WTC11 (cell line): Measurements from ENCODE around the gene PRSS8. TPM values are rescaled to one million over a fixed set of nuclear protein-coding genes. Genes with fewer than 3 reads are reported as not detected.
A peak's percentile ranks its signal among the peaks of the same experiment; 100 is the strongest.

Source experiments
- ATAC-seq: fragments of 200-7000 bp; cut with Tn5 transposase; 2 replicates; pipeline ENCODE4 v1.10.0; 2021; ENCODE audit warnings: mild to moderate bottlenecking, moderate library complexity
- CTCF ChIA-PET: fragments of 300-600 bp; sonication (Branson Sonifier 250); formaldehyde crosslinking; loops from one replicate; lab custom pipeline; 2021; ENCODE audit warnings: antibody characterized with exemption; lab: Charles Lee
- POLR2A ChIA-PET: fragments of 350-600 bp; sonication (Branson Sonifier 250); formaldehyde crosslinking; loops from one replicate; lab custom pipeline; 2021; ENCODE audit warnings: antibody characterized with exemption; lab: Charles Lee
- DNase-seq: peaks from one replicate; pipeline ENCODE4 v3.0.0; 2021; ENCODE audit warnings: low spot score
- H3K27ac Mint-ChIP-seq: 2 replicates; pipeline ENCODE4 v1.8.0; 2021; ENCODE audit warnings: mixed read lengths
- H3K27me3 Mint-ChIP-seq: 2 replicates; pipeline ENCODE4 v1.8.0; 2021; ENCODE audit warnings: low read depth, mild to moderate bottlenecking, moderate library complexity, mixed read lengths
- H3K36me3 Mint-ChIP-seq: 2 replicates; pipeline ENCODE4 v1.8.0; 2021; ENCODE audit warnings: mixed read lengths
- H3K4me1 Mint-ChIP-seq: 2 replicates; pipeline ENCODE4 v1.8.0; 2022; ENCODE audit warnings: mixed read lengths
- H3K4me3 Mint-ChIP-seq: 2 replicates; pipeline ENCODE4 v1.8.0; 2021; ENCODE audit warnings: mild to moderate bottlenecking, moderate library complexity, mixed read lengths
- H3K9me3 Mint-ChIP-seq: 2 replicates; pipeline ENCODE4 v1.8.0; 2021; ENCODE audit warnings: mixed read lengths
- CBFB ChIP-seq: sonication (generic); formaldehyde crosslinking; IDR thresholded peaks from 2 replicates; pipeline ENCODE4 v1.8.1; 2022; ENCODE audit warnings: mild to moderate bottlenecking, low read depth, missing genetic modification reagents
- CREM ChIP-seq: sonication (generic); formaldehyde crosslinking; IDR thresholded peaks from 2 replicates; pipeline ENCODE4 v1.8.1; 2022; ENCODE audit warnings: mild to moderate bottlenecking, missing genetic modification reagents, moderate library complexity
- FOXP1 ChIP-seq: sonication (generic); formaldehyde crosslinking; IDR thresholded peaks from 2 replicates; pipeline ENCODE4 v1.8.0; 2022; ENCODE audit warnings: missing genetic modification reagents, mild to moderate bottlenecking, moderate library complexity, borderline replicate concordance
- JUN ChIP-seq: sonication (generic); formaldehyde crosslinking; IDR thresholded peaks from 2 replicates; pipeline ENCODE4 v1.8.0; 2023; ENCODE audit warnings: mild to moderate bottlenecking, missing genetic modification reagents
- MXD4 ChIP-seq: fragments of 250-450 bp; sonication (Bioruptor Pico); IDR thresholded peaks from 2 replicates; pipeline ENCODE4 v1.8.0; 2021; ENCODE audit warnings: mild to moderate bottlenecking, moderate library complexity, borderline replicate concordance
- MYBL2 ChIP-seq: sonication (generic); formaldehyde crosslinking; IDR thresholded peaks from 2 replicates; pipeline ENCODE4 v1.8.1; 2023; ENCODE audit warnings: mild to moderate bottlenecking, moderate library complexity, missing genetic modification reagents
- NR1H2 ChIP-seq: sonication (generic); formaldehyde crosslinking; IDR thresholded peaks from 2 replicates; pipeline ENCODE4 v1.9.0; 2021; ENCODE audit warnings: mild to moderate bottlenecking, moderate library complexity, missing genetic modification reagents
- PRDM15 ChIP-seq: sonication (generic); formaldehyde crosslinking; IDR thresholded peaks from 2 replicates; pipeline ENCODE4 v1.8.0; 2022; ENCODE audit warnings: missing genetic modification reagents
- PRRX2 ChIP-seq: fragments of 250-450 bp; sonication (Bioruptor Pico); IDR thresholded peaks from 2 replicates; pipeline ENCODE4 v1.8.0; 2021; ENCODE audit warnings: mild to moderate bottlenecking
- RELA ChIP-seq: sonication (generic); formaldehyde crosslinking; IDR thresholded peaks from 2 replicates; pipeline ENCODE4 v1.8.1; 2022; ENCODE audit warnings: missing genetic modification reagents, mild to moderate bottlenecking, borderline replicate concordance
- SOX15 ChIP-seq: fragments of 250-450 bp; sonication (Bioruptor Pico); IDR thresholded peaks from 2 replicates; pipeline ENCODE4 v1.9.0; 2021; ENCODE audit warnings: mild to moderate bottlenecking
- USF2 ChIP-seq: sonication (generic); formaldehyde crosslinking; IDR thresholded peaks from 2 replicates; pipeline ENCODE4 v1.8.1; 2023; ENCODE audit warnings: mild to moderate bottlenecking, missing genetic modification reagents, moderate library complexity
- ZNF138 ChIP-seq: sonication (generic); formaldehyde crosslinking; conservative IDR thresholded peaks from 2 replicates; pipeline ENCODE4 v1.8.1; 2022; ENCODE audit warnings: mild to moderate bottlenecking, moderate library complexity, missing genetic modification reagents
- ZNF317 ChIP-seq: sonication (generic); formaldehyde crosslinking; IDR thresholded peaks from 2 replicates; pipeline ENCODE4 v1.8.1; 2023; ENCODE audit warnings: low read depth, mild to moderate bottlenecking, moderate library complexity, missing genetic modification reagents, borderline replicate concordance
- ZNF416 ChIP-seq: fragments of 250-450 bp; sonication (Bioruptor Pico); IDR thresholded peaks from 2 replicates; pipeline ENCODE4 v1.9.0; 2021; ENCODE audit warnings: mild to moderate bottlenecking, inconsistent platforms
- ZNF532 ChIP-seq: fragments of 250-450 bp; sonication (Bioruptor Pico); IDR thresholded peaks from 2 replicates; pipeline ENCODE4 v1.9.0; 2021; ENCODE audit warnings: mild to moderate bottlenecking, borderline replicate concordance
- total RNA-seq: library from RNA; stranded (reverse); gene quantifications from 3 replicates; pipeline ENCODE4 v1.2.3, GENCODE V29; 2021

PRSS8 gene
- total RNA-seq, 1 experiment from 2014 or later, result 78.8 TPM

- DNase-seq (no peak), ATAC-seq (no peak)
- POLR2A ChIA-PET, result interaction anchor here (0.9 to 2.2 kb wide), 7 partner anchors 8 to 56 kb away, joined by 3 to 20 read pairs (median 6); partner anchors contain the start of genes FUS, KAT8, ZNF646 and ZNF668
- Mint-ChIP-seq H3K36me3 (peaks cover 31% of the 10 kb centered on the region), H3K4me1 (peaks cover 45% of the 10 kb centered on the region), H3K27ac (peak overlapping the region; percentile 97), H3K4me3 (no peak overlapping the region), H3K9me3 (no peaks in the 10 kb centered on the region), H3K27me3 (no peaks in the 10 kb centered on the region)
- TF ChIP-seq SOX15, result no peak
- CTCF ChIA-PET, result interaction anchor here (0.5 to 3.3 kb wide), 7 partner anchors 9 to 328 kb away, joined by 3 to 25 read pairs (median 4); partner anchors contain the start of genes HSD3B7 and KAT8
These were observed 5.1 kb downstream of the PRSS8 start for GRCh38 chr16:31130336-31130891.

GRCh38 chr16:31129568-31130335 is 5.8 kb downstream of the PRSS8 start:
- Mint-ChIP-seq H3K36me3 (peaks cover 31% of the 10 kb centered on the region), H3K4me1 (peaks cover 44% of the 10 kb centered on the region), H3K4me3 (no peak overlapping the region), H3K9me3 (no peaks in the 10 kb centered on the region), H3K27ac (peak overlapping the region; percentile 66), H3K27me3 (no peaks in the 10 kb centered on the region)
- ATAC-seq (no peak), DNase-seq (no peak)
- ChIA-PET POLR2A (interaction anchor here (0.9 to 1.8 kb wide), 4 partner anchors 9 to 50 kb away, joined by 3 to 20 read pairs (median 4); partner anchors contain the start of genes FUS and KAT8), CTCF (interaction anchor here (1.8 to 3.3 kb wide), 3 partner anchors 12 to 145 kb away, joined by 10 to 25 read pairs (median 12); partner anchors contain the start of genes HSD3B7 and KAT8)
- TF ChIP-seq RELA (no peak), ZNF416 (CRISPR knock-in tag) (no peak), ZNF138 (CRISPR knock-in tag) (no peak), JUN (CRISPR knock-in tag) (no peak), NR1H2 (no peak), CBFB (CRISPR knock-in tag) (no peak), MYBL2 (CRISPR knock-in tag) (no peak), CREM (no peak), ZNF532 (CRISPR knock-in tag) (no peak), PRDM15 (CRISPR knock-in tag) (no peak), MXD4 (no peak), PRRX2 (no peak), ZNF317 (CRISPR knock-in tag) (no peak), USF2 (CRISPR knock-in tag) (no peak), FOXP1 (CRISPR knock-in tag) (no peak)
